GM12878 (cell line): Measurements from ENCODE around the gene ACTG1. TPM values are rescaled to one million over a fixed set of nuclear protein-coding genes. Genes with fewer than 3 reads are reported as not detected.

ENCODE experiments used
- ATAC-seq: fragments of 200-7000 bp; cut with Tn5 transposase; 3 replicates; pipeline ENCODE4 v1.9.1; 2020; ENCODE audit warnings: mild to moderate bottlenecking, moderate library complexity
- BruUV-seq: library from RNA; stranded (reverse); fragments of 400-500 nt; replicated peaks from 2 replicates; lab custom pipeline; 2021; lab: Mats Ljungman, UMichigan
- CTCF ChIA-PET: fragments of 300-600 bp; sonication (Branson Sonifier 250); formaldehyde crosslinking; extraction: SDS; loops from one replicate; lab custom pipeline; 2021; ENCODE audit warnings: inconsistent platforms; lab: Yijun Ruan, JAX
- POLR2A ChIA-PET: fragments of 350-600 bp; formaldehyde crosslinking; extraction: SDS; loops from one replicate; lab custom pipeline; 2021; ENCODE audit warnings: inconsistent platforms; lab: Charles Lee
- RAD21 ChIA-PET: fragments of 300-600 bp; sonication (Branson Sonifier 250); formaldehyde crosslinking; loops from one replicate; lab custom pipeline; 2023; ENCODE audit warnings: antibody characterized with exemption; ENCODE audit not compliant: unreplicated experiment; lab: Charles Lee
- SMC1A ChIA-PET: fragments of 300-600 bp; sonication (Branson Sonifier 250); formaldehyde crosslinking; loops from one replicate; lab custom pipeline; 2023; ENCODE audit not compliant: unreplicated experiment, uncharacterized antibody; lab: Charles Lee
- DNase-seq: peaks from one replicate; pipeline ENCODE4 v3.0.0-alpha.2; 2011; ENCODE audit warnings: low read depth, low spot score
- FAIRE-seq: peaks from 3 replicates; lab custom pipeline; 2011; peaks lifted over from hg19 to GRCh38; lab: Jason Lieb, UNC
- H2AFZ ChIP-seq: 2 replicates; pipeline ENCODE4 v1.6.0; 2011; ENCODE audit warnings: low read depth, low read length, control low read depth; ENCODE audit not compliant: control insufficient read depth
- H3K27ac ChIP-seq: 2 replicates; pipeline ENCODE4 v1.5.1; 2011; ENCODE audit warnings: control low read depth; ENCODE audit not compliant: control insufficient read depth, insufficient read depth
- H3K27me3 ChIP-seq, 2 experiments: replicated peaks in 1 of 2; 2 replicates each; pipeline versions ENCODE4 v1.6.0 to v1.6.1; 2011; ENCODE audit warnings: low read length in 1 of 2; ENCODE audit not compliant: control insufficient read depth in 2 of 2, insufficient read depth in 2 of 2
- H3K36me3 ChIP-seq, 2 experiments: 2 replicates each; pipeline ENCODE4 v1.5.1; 2011; ENCODE audit warnings: low read length in 1 of 2; ENCODE audit not compliant: control insufficient read depth in 2 of 2, insufficient read depth in 2 of 2
- H3K4me1 ChIP-seq: 2 replicates; pipeline ENCODE4 v1.6.1; 2011; ENCODE audit warnings: mild to moderate bottlenecking, low read length, moderate library complexity, mixed read lengths; ENCODE audit not compliant: control insufficient read depth, insufficient read depth
- H3K4me2 ChIP-seq: 2 replicates; pipeline ENCODE4 v1.6.0; 2011; ENCODE audit warnings: control low read depth; ENCODE audit not compliant: control insufficient read depth, insufficient read depth
- H3K4me3 ChIP-seq: fragments of 200-600 bp; sonication (generic); 2 replicates; pipeline ENCODE4 v1.5.1; 2016
- H3K79me2 ChIP-seq: 2 replicates; pipeline ENCODE4 v1.6.0; 2011; ENCODE audit warnings: low read length; ENCODE audit not compliant: control insufficient read depth, insufficient read depth
- H3K9ac ChIP-seq: 2 replicates; pipeline ENCODE4 v1.8.0; 2011; ENCODE audit warnings: low read length, control low read depth, mixed read lengths; ENCODE audit not compliant: control insufficient read depth, insufficient read depth
- H3K9me3 ChIP-seq: replicated peaks from 3 replicates; pipeline ENCODE4 v1.5.1; 2011; ENCODE audit warnings: mild to moderate bottlenecking, low read length; ENCODE audit not compliant: control insufficient read depth, insufficient read depth
- H4K20me1 ChIP-seq: 2 replicates; pipeline ENCODE4 v1.6.0; 2011; ENCODE audit not compliant: control insufficient read depth, insufficient read depth
- ASH2L ChIP-seq: fragments of 300-600, 200-600 bp; sonication (generic); IDR thresholded peaks from 2 replicates; pipeline ENCODE4 v1.6.1; 2017; ENCODE audit warnings: low read depth, mild to moderate bottlenecking, borderline replicate concordance
- BACH1 ChIP-seq: fragments of 450-650 bp; IDR thresholded peaks from 2 replicates; pipeline ENCODE4 v1.6.1; 2017; ENCODE audit warnings: mild to moderate bottlenecking, borderline replicate concordance
- CBFB ChIP-seq: IDR thresholded peaks from 2 replicates; pipeline ENCODE4 v1.6.1; 2016; ENCODE audit warnings: antibody characterized with exemption, low read depth
- CHD4 ChIP-seq: fragments of 200-600 bp; sonication (generic); IDR thresholded peaks from 2 replicates; pipeline ENCODE4 v1.6.1; 2016; ENCODE audit warnings: mild to moderate bottlenecking
- IKZF1 ChIP-seq: fragments of 450-650 bp; conservative IDR thresholded peaks from 2 replicates; pipeline ENCODE4 v1.6.1; 2017; ENCODE audit warnings: antibody characterized with exemption, mild to moderate bottlenecking
- MTA2 ChIP-seq: fragments of 450-650 bp; IDR thresholded peaks from 2 replicates; pipeline ENCODE4 v1.6.1; 2016; ENCODE audit warnings: low read depth, mild to moderate bottlenecking, moderate library complexity
- NFYA ChIP-seq: IDR thresholded peaks from 2 replicates; pipeline ENCODE4 v1.6.1; 2011; ENCODE audit warnings: low read depth, mild to moderate bottlenecking, low read length, improper control_type of control experiment, borderline replicate concordance
- NFYB ChIP-seq: IDR thresholded peaks from 2 replicates; pipeline ENCODE4 v1.6.1; 2011; ENCODE audit warnings: low read depth, mild to moderate bottlenecking, low read length, improper control_type of control experiment, moderate library complexity; ENCODE audit not compliant: insufficient read depth
- RB1 ChIP-seq: fragments of 450-650 bp; formaldehyde crosslinking; IDR thresholded peaks from 2 replicates; pipeline ENCODE4 v1.6.1; 2017; ENCODE audit warnings: mild to moderate bottlenecking, borderline replicate concordance
- ZNF207 ChIP-seq: fragments of 450-650 bp; IDR thresholded peaks from 2 replicates; pipeline ENCODE4 v1.6.1; 2014; ENCODE audit warnings: antibody characterized with exemption, mild to moderate bottlenecking, borderline replicate concordance
- ZNF274 ChIP-seq: IDR thresholded peaks from one replicate; pipeline ENCODE4 v1.8.0; 2011; ENCODE audit not compliant: insufficient read length, insufficient read depth
- ZNF687 ChIP-seq: fragments of 450-650 bp; IDR thresholded peaks from 2 replicates; pipeline ENCODE4 v1.6.1; 2017; ENCODE audit warnings: mild to moderate bottlenecking, moderate library complexity
- WGBS: methylation state at CpG from one replicate; pipeline ENCODE4 v1.1.6; 2016; ENCODE audit warnings: low lambda C conversion rate; ENCODE audit not compliant: insufficient replicate concordance, insufficient coverage; ENCODE audit errors: missing lambda C conversion rate; 5-methylcytosine and 5-hydroxymethylcytosine counted together
- in situ Hi-C: fragments of 300-500 bp; cut with MboI; formaldehyde crosslinking; loops from 9 replicates; pipeline ENCODE4 v1.14.3; 2018; ENCODE audit warnings: mixed read lengths
- intact Hi-C: fragments of 100-400 bp; cut with micrococcal nuclease; formaldehyde crosslinking; loops from one replicate; pipeline ENCODE4 v1.14.2; 2022; ENCODE audit not compliant: unreplicated experiment
- polyA plus RNA-seq, 11 experiments: library from polyadenylated mRNA; depleted of rRNA in 4 of 11; unstranded in 6 of 11; stranded (reverse) in 5 of 11; fragments of >200 nt; fragmentation: Nextera tagmentation in 4 of 11; fragmentation: Illumina TruSeq in 1 of 11; extraction: Ambion mirVana in 4 of 11; extraction: Trizol in 1 of 11; gene quantifications; 1 replicate in 1 of 11; 2 replicates in 10 of 11; pipeline versions ENCODE4 v1.2.1 to v1.2.3, GENCODE V29; 2011 to 2016; ENCODE audit warnings: inconsistent platforms in 2 of 11, missing spikeins in 2 of 11, low read depth in 1 of 11
- total RNA-seq, 4 experiments: library from RNA; depleted of rRNA in 3 of 4; stranded (reverse); fragments of >200 nt in 3 of 4; fragmentation: Illumina TruSeq in 1 of 4; extraction: Trizol in 1 of 4; gene quantifications; 2 replicates each; pipeline versions ENCODE4 v1.2.1 to v1.2.3, GENCODE V29; 2013 to 2021

The ACTG1 gene
- total and polyA plus RNA-seq, 10 of the 15 experiments (the other 5 are each of a cell fraction or from before 2014, with no cell fraction given): 810 to 6,105 (median 3,650) TPM

GRCh38 chr17:81466564-81467472 lies 45.8 kb downstream of the ACTG1 start:
- in situ Hi-C loops: no loop called here
- no peaks in the 10 kb centered on the region; a peak in 1 of 4 replicates for H3K27me3 ChIP-seq
- POLR2A ChIA-PET: no interaction called here
- SMC1A ChIA-PET: no interaction called here
- FAIRE-seq: no peak
- CTCF ChIA-PET: no interaction called here
- H3K27ac ChIP-seq: no peak overlapping the region
- H3K4me1 ChIP-seq: no peaks in the 10 kb centered on the region
- no TSS peak for BruUV-seq
- no peaks in the 10 kb centered on the region for H3K36me3 ChIP-seq
- no peak for TF ChIP-seq ASH2L
- no peak for TF ChIP-seq ZNF274
- TF ChIP-seq NFYB: no peak
- ATAC-seq: no peak
- H3K4me2 ChIP-seq: no peak overlapping the region
- 41% methylated on average over 32 of the region's 33 CpGs for WGBS
- RAD21 ChIA-PET: no interaction called here
- intact Hi-C loops: no loop called here
- no peaks in the 10 kb centered on the region for H3K79me2 ChIP-seq
- DNase-seq: no peak
- H3K9ac ChIP-seq: no peak overlapping the region
- no peak overlapping the region for H2AFZ ChIP-seq
- H4K20me1 ChIP-seq: no peaks in the 10 kb centered on the region
- H3K9me3 ChIP-seq: no peaks in the 10 kb centered on the region
- H3K4me3 ChIP-seq: no peak overlapping the region

- no peak overlapping the region for H2AFZ ChIP-seq
- no peaks in the 10 kb centered on the region for H3K36me3 ChIP-seq
- RAD21 ChIA-PET: no interaction called here
- BruUV-seq: no TSS peak
- 37% methylated on average over 14 of the region's 17 CpGs for WGBS
- DNase-seq: no peak
- H3K79me2 ChIP-seq: no peaks in the 10 kb centered on the region
- SMC1A ChIA-PET: no interaction called here
- H3K27ac ChIP-seq: no peak overlapping the region
- in situ Hi-C loops: no loop called here
- ATAC-seq: no peak
- no peak for FAIRE-seq
- no peaks in the 10 kb centered on the region for H4K20me1 ChIP-seq
- intact Hi-C loops: no loop called here
- no peak overlapping the region for H3K4me3 ChIP-seq
- no peaks in the 10 kb centered on the region for H3K4me1 ChIP-seq
- H3K9me3 ChIP-seq: no peaks in the 10 kb centered on the region
- CTCF ChIA-PET: no interaction called here
- H3K27me3 ChIP-seq: no peaks in the 10 kb centered on the region; a peak in 1 of 4 replicates
- no peak overlapping the region for H3K9ac ChIP-seq
- POLR2A ChIA-PET: no interaction called here
- no peak overlapping the region for H3K4me2 ChIP-seq
- TF ChIP-seq RB1: no peak
- no peak for TF ChIP-seq IKZF1
- no peak for TF ChIP-seq ZNF687
- no peak for TF ChIP-seq BACH1
- TF ChIP-seq CBFB: no peak
- TF ChIP-seq CHD4: no peak
- TF ChIP-seq NFYA: no peak
- TF ChIP-seq ZNF207: no peak
- no peak for TF ChIP-seq MTA2
Measured at GRCh38 chr17:81465910-81466309, 46.7 kb downstream of the ACTG1 start.
